HepG2 (cell line): ENCODE measurements around the gene WNK4. TPM values are rescaled to one million over a fixed set of nuclear protein-coding genes. Genes with fewer than 3 reads are reported as not detected.

Source experiments
- AKAP8 ChIP-seq: sonication (generic); formaldehyde crosslinking; IDR thresholded peaks from 2 replicates; pipeline ENCODE4 v1.5.1; 2020; ENCODE audit warnings: mild to moderate bottlenecking, missing genetic modification reagents
- CENPT ChIP-seq: sonication (generic); formaldehyde crosslinking; IDR thresholded peaks from 2 replicates; pipeline ENCODE4 v1.8.0; 2022; ENCODE audit warnings: low read depth, mild to moderate bottlenecking, moderate library complexity, missing genetic modification reagents
- GLI4 ChIP-seq: sonication (generic); formaldehyde crosslinking; IDR thresholded peaks from 2 replicates; pipeline ENCODE4 v1.5.1; 2020; ENCODE audit warnings: missing genetic modification reagents, mild to moderate bottlenecking, moderate library complexity, borderline replicate concordance
- SOX5 ChIP-seq: IDR thresholded peaks from 2 replicates; pipeline ENCODE4 v1.6.1; 2016; ENCODE audit warnings: borderline replicate concordance
- ZFP36 ChIP-seq: fragments of 150-350 bp; IDR thresholded peaks from 2 replicates; pipeline ENCODE4 v1.6.1; 2018; ENCODE audit warnings: borderline replicate concordance, low read length, low read depth; ENCODE audit not compliant: partially characterized antibody
- ZNF234 ChIP-seq: sonication (generic); formaldehyde crosslinking; conservative IDR thresholded peaks from 2 replicates; pipeline ENCODE4 v1.5.1; 2020; ENCODE audit warnings: mild to moderate bottlenecking, missing genetic modification reagents
- ZNF782 ChIP-seq: sonication (generic); formaldehyde crosslinking; IDR thresholded peaks from 2 replicates; pipeline ENCODE4 v1.4.0; 2020; ENCODE audit warnings: missing genetic modification reagents, mild to moderate bottlenecking, borderline replicate concordance
- ZNF883 ChIP-seq: sonication (generic); formaldehyde crosslinking; IDR thresholded peaks from 2 replicates; pipeline ENCODE4 v1.5.1; 2020; ENCODE audit warnings: mild to moderate bottlenecking, missing genetic modification reagents; ENCODE audit errors: not compliant biosample characterization
- polyA plus RNA-seq, 8 experiments: library from polyadenylated mRNA; depleted of rRNA in 3 of 8; stranded (reverse) in 7 of 8; unstranded in 1 of 8; fragments of >200 nt; fragmentation: Illumina TruSeq in 4 of 8; extraction: Trizol in 4 of 8; gene quantifications; 2 replicates each; pipeline versions ENCODE4 v1.2.1 to v1.2.3, GENCODE V29; 2011 to 2016; ENCODE audit warnings: low read depth in 4 of 8, missing spikeins in 1 of 8, mixed read lengths in 1 of 8; ENCODE audit not compliant: insufficient read depth in 1 of 8
- total RNA-seq, 5 experiments: library from RNA; depleted of rRNA; stranded (reverse); fragments of >200 nt; fragmentation: Illumina TruSeq; extraction: Trizol; gene quantifications; 2 replicates each; pipeline ENCODE4 v1.2.3, GENCODE V29; 2016; ENCODE audit warnings: low read depth in 1 of 5
- TF ChIP-seq, protein P1 (sequence below): sonication (generic); formaldehyde crosslinking; IDR thresholded peaks from 2 replicates; pipeline ENCODE4 v1.5.0; 2020; ENCODE audit warnings: missing genetic modification reagents, mild to moderate bottlenecking, borderline replicate concordance
- TF ChIP-seq, protein P2 (sequence below): sonication (generic); formaldehyde crosslinking; conservative IDR thresholded peaks from 2 replicates; pipeline ENCODE4 v1.4.0; 2020; ENCODE audit warnings: mild to moderate bottlenecking, missing genetic modification reagents, moderate library complexity
- TF ChIP-seq, protein P3 (sequence below): sonication (generic); formaldehyde crosslinking; IDR thresholded peaks from 2 replicates; pipeline ENCODE4 v1.4.0; 2020; ENCODE audit warnings: missing genetic modification reagents, mild to moderate bottlenecking, borderline replicate concordance
- TF ChIP-seq, protein P4 (sequence below): IDR thresholded peaks from 2 replicates; pipeline ENCODE4 v1.6.1; 2016; ENCODE audit warnings: mild to moderate bottlenecking
- TF ChIP-seq, protein P5 (sequence below): sonication (generic); formaldehyde crosslinking; IDR thresholded peaks from 2 replicates; pipeline ENCODE4 v1.4.0; 2020; ENCODE audit warnings: low read depth, mild to moderate bottlenecking, missing genetic modification reagents
- TF ChIP-seq, protein P6 (sequence below): sonication (generic); formaldehyde crosslinking; IDR thresholded peaks from 2 replicates; pipeline ENCODE4 v1.4.0; 2020; ENCODE audit warnings: missing genetic modification reagents

WNK4 gene
- total and polyA plus RNA-seq, 2 of the 13 experiments (the other 11 are each of a cell fraction or from before 2014, with no cell fraction given): 2.7 to 13.7 TPM

DNA sequence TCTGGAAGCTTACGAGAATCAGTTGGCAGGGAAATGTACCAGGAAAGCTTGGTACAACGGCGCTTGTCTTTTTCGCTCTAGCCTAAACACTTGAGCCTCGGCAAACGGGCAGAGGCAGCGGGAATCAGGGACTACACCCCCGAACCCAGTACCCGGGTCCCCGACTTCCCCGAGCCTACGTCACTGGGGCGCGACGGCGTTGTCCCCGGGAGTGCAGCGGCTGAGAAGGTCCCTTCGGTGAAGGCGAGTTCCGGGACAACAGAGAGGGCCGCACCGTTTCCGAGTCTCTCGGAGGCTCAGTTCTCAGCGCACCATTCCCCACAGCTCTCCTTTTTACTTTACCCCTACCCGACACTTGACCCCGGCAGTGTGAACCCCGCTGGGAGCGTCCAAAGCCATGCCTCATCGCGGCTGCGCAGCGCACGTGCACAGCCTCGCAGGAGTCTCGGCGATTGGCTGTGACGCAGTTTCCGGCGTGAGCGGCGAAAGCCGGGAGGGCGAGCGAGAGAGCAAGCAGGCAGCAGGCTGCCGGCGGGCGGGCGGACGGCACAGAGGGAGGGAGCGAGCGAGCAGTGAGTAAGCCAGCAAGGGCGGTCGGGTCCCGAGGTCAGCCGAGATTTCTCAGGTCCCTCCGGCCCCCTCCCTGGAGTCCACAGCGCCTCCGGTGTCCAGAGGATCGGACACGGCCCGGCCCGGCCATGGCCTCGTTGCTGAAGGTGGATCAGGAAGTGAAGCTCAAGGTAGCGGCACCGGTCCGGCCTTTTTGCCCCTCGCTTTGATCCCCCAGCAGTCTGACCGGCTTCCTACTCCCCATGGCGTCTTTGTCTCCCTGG lies 52.7 kb downstream of the WNK4 start, which contains the start of gene PSME3 (continued):
- TF ChIP-seq, protein P1, sequence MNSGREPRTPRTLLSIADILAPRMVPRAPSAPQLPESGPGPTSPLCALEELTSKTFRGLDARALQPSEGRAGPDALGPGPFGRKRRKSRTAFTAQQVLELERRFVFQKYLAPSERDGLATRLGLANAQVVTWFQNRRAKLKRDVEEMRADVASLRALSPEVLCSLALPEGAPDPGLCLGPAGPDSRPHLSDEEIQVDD (CRISPR knock-in tag): peak; percentile 97; the same call in 1 of the 2 replicates
- TF ChIP-seq SOX5 (CRISPR knock-in tag) (peak; percentile 49; the same call in 1 of the 2 replicates), ZFP36 (no peak), AKAP8 (CRISPR knock-in tag) (no peak; the same call in 1 of the 2 replicates), GLI4 (CRISPR knock-in tag) (peak; percentile 50; the same call in 1 of the 2 replicates), ZNF782 (CRISPR knock-in tag) (peak; percentile 93; the same call in 1 of the 2 replicates), ZNF234 (peak; percentile 83; the same call in 1 of the 2 replicates), CENPT (CRISPR knock-in tag) (peak; percentile 83; the same call in 1 of the 2 replicates), ZNF883 (CRISPR knock-in tag) (peak; percentile 99)
- TF ChIP-seq, protein P2, sequence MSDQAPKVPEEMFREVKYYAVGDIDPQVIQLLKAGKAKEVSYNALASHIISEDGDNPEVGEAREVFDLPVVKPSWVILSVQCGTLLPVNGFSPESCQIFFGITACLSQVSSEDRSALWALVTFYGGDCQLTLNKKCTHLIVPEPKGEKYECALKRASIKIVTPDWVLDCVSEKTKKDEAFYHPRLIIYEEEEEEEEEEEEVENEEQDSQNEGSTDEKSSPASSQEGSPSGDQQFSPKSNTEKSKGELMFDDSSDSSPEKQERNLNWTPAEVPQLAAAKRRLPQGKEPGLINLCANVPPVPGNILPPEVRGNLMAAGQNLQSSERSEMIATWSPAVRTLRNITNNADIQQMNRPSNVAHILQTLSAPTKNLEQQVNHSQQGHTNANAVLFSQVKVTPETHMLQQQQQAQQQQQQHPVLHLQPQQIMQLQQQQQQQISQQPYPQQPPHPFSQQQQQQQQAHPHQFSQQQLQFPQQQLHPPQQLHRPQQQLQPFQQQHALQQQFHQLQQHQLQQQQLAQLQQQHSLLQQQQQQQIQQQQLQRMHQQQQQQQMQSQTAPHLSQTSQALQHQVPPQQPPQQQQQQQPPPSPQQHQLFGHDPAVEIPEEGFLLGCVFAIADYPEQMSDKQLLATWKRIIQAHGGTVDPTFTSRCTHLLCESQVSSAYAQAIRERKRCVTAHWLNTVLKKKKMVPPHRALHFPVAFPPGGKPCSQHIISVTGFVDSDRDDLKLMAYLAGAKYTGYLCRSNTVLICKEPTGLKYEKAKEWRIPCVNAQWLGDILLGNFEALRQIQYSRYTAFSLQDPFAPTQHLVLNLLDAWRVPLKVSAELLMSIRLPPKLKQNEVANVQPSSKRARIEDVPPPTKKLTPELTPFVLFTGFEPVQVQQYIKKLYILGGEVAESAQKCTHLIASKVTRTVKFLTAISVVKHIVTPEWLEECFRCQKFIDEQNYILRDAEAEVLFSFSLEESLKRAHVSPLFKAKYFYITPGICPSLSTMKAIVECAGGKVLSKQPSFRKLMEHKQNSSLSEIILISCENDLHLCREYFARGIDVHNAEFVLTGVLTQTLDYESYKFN (CRISPR knock-in tag): peak; percentile 65
- TF ChIP-seq, protein P3, sequence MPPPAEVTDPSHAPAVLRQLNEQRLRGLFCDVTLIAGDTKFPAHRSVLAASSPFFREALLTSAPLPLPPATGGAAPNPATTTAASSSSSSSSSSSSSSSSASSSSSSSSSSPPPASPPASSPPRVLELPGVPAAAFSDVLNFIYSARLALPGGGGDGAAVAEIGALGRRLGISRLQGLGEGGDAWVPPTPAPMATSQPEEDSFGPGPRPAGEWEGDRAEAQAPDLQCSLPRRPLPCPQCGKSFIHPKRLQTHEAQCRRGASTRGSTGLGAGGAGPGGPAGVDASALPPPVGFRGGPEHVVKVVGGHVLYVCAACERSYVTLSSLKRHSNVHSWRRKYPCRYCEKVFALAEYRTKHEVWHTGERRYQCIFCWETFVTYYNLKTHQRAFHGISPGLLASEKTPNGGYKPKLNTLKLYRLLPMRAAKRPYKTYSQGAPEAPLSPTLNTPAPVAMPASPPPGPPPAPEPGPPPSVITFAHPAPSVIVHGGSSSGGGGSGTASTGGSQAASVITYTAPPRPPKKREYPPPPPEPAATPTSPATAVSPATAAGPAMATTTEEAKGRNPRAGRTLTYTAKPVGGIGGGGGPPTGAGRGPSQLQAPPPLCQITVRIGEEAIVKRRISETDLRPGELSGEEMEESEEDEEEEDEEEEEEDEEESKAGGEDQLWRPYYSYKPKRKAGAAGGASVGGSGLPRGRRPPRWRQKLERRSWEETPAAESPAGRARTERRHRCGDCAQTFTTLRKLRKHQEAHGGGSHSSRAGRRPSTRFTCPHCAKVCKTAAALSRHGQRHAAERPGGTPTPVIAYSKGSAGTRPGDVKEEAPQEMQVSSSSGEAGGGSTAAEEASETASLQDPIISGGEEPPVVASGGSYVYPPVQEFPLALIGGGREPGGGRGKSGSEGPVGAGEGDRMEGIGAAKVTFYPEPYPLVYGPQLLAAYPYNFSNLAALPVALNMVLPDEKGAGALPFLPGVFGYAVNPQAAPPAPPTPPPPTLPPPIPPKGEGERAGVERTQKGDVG (CRISPR knock-in tag): peak; percentile 82; the same call in 1 of the 2 replicates
- TF ChIP-seq, protein P4, sequence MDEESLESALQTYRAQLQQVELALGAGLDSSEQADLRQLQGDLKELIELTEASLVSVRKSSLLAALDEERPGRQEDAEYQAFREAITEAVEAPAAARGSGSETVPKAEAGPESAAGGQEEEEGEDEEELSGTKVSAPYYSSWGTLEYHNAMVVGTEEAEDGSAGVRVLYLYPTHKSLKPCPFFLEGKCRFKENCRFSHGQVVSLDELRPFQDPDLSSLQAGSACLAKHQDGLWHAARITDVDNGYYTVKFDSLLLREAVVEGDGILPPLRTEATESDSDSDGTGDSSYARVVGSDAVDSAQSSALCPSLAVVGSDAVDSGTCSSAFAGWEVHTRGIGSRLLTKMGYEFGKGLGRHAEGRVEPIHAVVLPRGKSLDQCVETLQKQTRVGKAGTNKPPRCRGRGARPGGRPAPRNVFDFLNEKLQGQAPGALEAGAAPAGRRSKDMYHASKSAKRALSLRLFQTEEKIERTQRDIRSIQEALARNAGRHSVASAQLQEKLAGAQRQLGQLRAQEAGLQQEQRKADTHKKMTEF (CRISPR knock-in tag): peak; percentile 99
- TF ChIP-seq, protein P5, sequence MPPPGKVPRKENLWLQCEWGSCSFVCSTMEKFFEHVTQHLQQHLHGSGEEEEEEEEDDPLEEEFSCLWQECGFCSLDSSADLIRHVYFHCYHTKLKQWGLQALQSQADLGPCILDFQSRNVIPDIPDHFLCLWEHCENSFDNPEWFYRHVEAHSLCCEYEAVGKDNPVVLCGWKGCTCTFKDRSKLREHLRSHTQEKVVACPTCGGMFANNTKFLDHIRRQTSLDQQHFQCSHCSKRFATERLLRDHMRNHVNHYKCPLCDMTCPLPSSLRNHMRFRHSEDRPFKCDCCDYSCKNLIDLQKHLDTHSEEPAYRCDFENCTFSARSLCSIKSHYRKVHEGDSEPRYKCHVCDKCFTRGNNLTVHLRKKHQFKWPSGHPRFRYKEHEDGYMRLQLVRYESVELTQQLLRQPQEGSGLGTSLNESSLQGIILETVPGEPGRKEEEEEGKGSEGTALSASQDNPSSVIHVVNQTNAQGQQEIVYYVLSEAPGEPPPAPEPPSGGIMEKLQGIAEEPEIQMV (CRISPR knock-in tag): no peak; the same call in 1 of the 2 replicates
- TF ChIP-seq, protein P6, sequence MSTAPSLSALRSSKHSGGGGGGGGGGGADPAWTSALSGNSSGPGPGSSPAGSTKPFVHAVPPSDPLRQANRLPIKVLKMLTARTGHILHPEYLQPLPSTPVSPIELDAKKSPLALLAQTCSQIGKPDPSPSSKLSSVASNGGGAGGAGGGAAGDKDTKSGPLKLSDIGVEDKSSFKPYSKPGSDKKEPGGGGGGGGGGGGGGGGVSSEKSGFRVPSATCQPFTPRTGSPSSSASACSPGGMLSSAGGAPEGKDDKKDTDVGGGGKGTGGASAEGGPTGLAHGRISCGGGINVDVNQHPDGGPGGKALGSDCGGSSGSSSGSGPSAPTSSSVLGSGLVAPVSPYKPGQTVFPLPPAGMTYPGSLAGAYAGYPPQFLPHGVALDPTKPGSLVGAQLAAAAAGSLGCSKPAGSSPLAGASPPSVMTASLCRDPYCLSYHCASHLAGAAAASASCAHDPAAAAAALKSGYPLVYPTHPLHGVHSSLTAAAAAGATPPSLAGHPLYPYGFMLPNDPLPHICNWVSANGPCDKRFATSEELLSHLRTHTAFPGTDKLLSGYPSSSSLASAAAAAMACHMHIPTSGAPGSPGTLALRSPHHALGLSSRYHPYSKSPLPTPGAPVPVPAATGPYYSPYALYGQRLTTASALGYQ: peak; percentile 79; the same call in 1 of the 2 replicates
